ENCODE measurements around the gene OGFRL1. TPM values are rescaled to one million over a fixed set of nuclear protein-coding genes. Genes with fewer than 3 reads are reported as not detected.

Gene OGFRL1
- polyA plus RNA-seq, 3 donors = 18.4 to 25.6 (median 23.6) TPM

DNA sequence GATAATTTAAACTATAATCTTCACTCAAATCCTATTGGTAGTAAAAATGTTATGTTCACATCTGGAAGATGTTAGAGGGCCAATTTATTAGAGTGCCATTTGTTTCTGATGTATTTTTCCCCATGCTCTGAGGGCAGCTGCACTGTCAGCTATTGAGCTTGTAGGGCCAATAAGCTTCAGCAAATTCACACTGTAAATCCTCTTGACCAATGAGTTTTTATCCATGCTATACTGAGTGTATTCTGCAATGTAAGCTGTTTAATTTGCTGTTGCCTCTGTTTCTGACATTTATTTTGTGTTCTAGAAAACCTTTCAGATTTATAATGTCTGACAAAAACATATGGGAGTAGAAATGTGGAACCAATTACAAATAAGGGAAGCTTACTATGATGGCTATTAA lies 62.6 kb downstream of the OGFRL1 start:
- DNase-seq (ENCODE audit: extremely low read depth in 1 of 11, low read depth in 9 of 11, low spot score in 4 of 11) = no peak

Data from renal cortex interstitium (tissue), 11 donors.